Stomach (tissue), 9 donors: ENCODE data around the gene AFF4. TPM values are rescaled to one million over a fixed set of nuclear protein-coding genes. Genes with fewer than 3 reads are reported as not detected.

Source experiments
- DNase-seq, 2 donors: peaks; one replicate each; pipeline versions ENCODE4 v3.0.0 to v3.0.0-alpha.2; 2013 to 2019
- H3K27ac ChIP-seq, 5 donors: fragments of 200-600 bp in 4 of 5; sonication (generic) in 4 of 5; one replicate each; pipeline ENCODE4 v1.5.1; 2013 to 2019; ENCODE audit warnings: mild to moderate bottlenecking in 1 of 5, moderate library complexity in 1 of 5
- H3K27me3 ChIP-seq, 3 donors: fragments of 200-600 bp; sonication (generic); one replicate each; pipeline ENCODE4 v1.5.1; 2017 to 2019; ENCODE audit warnings: mixed run types in 1 of 3
- H3K36me3 ChIP-seq, 4 donors: fragments of 200-600 bp; sonication (generic); 1 replicate in 3 of 4; 2 replicates in 1 of 4; pipeline ENCODE4 v1.5.1; 2016 to 2019
- H3K4me1 ChIP-seq, 4 donors: fragments of 200-600 bp; sonication (generic); one replicate each; pipeline ENCODE4 v1.5.1; 2016 to 2019
- H3K4me3 ChIP-seq, 4 donors: fragments of 200-600 bp; sonication (generic) in 3 of 4; one replicate each; pipeline ENCODE4 v1.5.1; 2016 to 2019; ENCODE audit warnings: mild to moderate bottlenecking in 1 of 4
- H3K9me3 ChIP-seq, 4 donors: fragments of 200-600 bp; sonication (generic); one replicate each; pipeline ENCODE4 v1.5.1; 2016 to 2019
- EP300 ChIP-seq: sonication (generic); formaldehyde crosslinking; IDR thresholded peaks from one replicate; pipeline ENCODE4 v1.6.1; 2017; ENCODE audit warnings: antibody characterized with exemption
- POLR2A ChIP-seq, 4 donors: fragments of 450-650 bp; IDR thresholded peaks; one replicate each; pipeline ENCODE4 v1.6.1; 2016; ENCODE audit warnings: antibody characterized with exemption in 4 of 4, control low read depth in 2 of 4, mild to moderate bottlenecking in 1 of 4, moderate library complexity in 1 of 4
- POLR2AphosphoS5 ChIP-seq, 3 donors: sonication (generic); formaldehyde crosslinking; IDR thresholded peaks; one replicate each; pipeline ENCODE4 v1.6.1; 2016; ENCODE audit warnings: antibody characterized with exemption in 3 of 3
- WGBS, 5 donors: extraction: QIAGEN DNeasy Blood & Tissue Kit in 3 of 5; methylation state at CpG; one replicate each; pipeline versions ENCODE4 v1.1.5 to v1.1.7; 2013 to 2018; 5-methylcytosine and 5-hydroxymethylcytosine counted together
- intact Hi-C: fragments of 100-400 bp; cut with DNase I; formaldehyde crosslinking; loops from one replicate; pipeline ENCODE4 v1.15.1; 2023; ENCODE audit warnings: low total_unique reads
- polyA plus RNA-seq, 3 donors: library from polyadenylated mRNA; stranded (reverse); fragments of 200-250 nt; gene quantifications; one replicate each; pipeline ENCODE4 v1.2.3, GENCODE V29; 2013
- total RNA-seq, 5 donors: library from RNA; depleted of rRNA; stranded (reverse); fragments of >200 nt; gene quantifications; one replicate each; pipeline versions ENCODE4 v1.1.0 to v1.2.3, GENCODE V29; 2014 to 2016
- TF ChIP-seq, protein P1 (sequence below), 7 experiments: fragments of 450-650 bp in 4 of 7; fragments of 200-600 bp in 3 of 7; sonication (generic) in 3 of 7; IDR thresholded peaks; one replicate each; pipeline ENCODE4 v1.5.1; 2016 to 2019; ENCODE audit warnings: antibody characterized with exemption in 7 of 7, control low read depth in 2 of 7, mild to moderate bottlenecking in 1 of 7
- donor health status: healthy with polysubstance abuse.
- donor health status: Bipolar disorder and iron deficiency.
- donor health status: healthy.

The AFF4 gene
- total and polyA plus RNA-seq, 8 donors = 7.0 to 133 (median 50.9) TPM

DNA sequence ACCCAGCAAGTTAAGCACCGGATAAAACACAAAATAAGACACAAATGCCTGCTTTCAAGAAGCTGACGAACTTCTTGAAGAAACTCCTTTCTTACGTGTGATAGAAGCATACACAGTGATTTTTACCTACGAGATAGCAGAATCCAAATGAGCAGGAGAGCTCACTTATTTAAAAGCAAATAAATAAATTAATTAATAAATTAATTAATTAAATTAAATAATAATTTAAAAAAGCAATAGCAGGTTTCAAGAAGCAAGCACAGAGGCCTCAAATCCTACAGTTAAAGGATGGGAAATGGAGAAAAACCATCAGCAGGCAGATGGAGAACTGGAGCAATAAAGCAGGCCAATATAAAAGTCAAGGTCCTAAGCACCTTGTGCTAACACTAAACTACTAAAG is 72.6 kb downstream of the AFF4 start:
- TF ChIP-seq POLR2AphosphoS5 (IDR thresholded peaks at IDR 0.05) (no peak), EP300 (no peak), POLR2A (IDR thresholded peaks at IDR 0.05) (no peak)
- TF ChIP-seq, protein P1, sequence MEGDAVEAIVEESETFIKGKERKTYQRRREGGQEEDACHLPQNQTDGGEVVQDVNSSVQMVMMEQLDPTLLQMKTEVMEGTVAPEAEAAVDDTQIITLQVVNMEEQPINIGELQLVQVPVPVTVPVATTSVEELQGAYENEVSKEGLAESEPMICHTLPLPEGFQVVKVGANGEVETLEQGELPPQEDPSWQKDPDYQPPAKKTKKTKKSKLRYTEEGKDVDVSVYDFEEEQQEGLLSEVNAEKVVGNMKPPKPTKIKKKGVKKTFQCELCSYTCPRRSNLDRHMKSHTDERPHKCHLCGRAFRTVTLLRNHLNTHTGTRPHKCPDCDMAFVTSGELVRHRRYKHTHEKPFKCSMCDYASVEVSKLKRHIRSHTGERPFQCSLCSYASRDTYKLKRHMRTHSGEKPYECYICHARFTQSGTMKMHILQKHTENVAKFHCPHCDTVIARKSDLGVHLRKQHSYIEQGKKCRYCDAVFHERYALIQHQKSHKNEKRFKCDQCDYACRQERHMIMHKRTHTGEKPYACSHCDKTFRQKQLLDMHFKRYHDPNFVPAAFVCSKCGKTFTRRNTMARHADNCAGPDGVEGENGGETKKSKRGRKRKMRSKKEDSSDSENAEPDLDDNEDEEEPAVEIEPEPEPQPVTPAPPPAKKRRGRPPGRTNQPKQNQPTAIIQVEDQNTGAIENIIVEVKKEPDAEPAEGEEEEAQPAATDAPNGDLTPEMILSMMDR (IDR thresholded peaks at IDR 0.05) = no peak
- no peaks in the 10 kb centered on the region for H3K4me1 ChIP-seq
- no peak overlapping the region for H3K4me3 ChIP-seq
- no peaks in the 10 kb centered on the region for H3K27me3 ChIP-seq
- intact Hi-C loops = no loop called here
- 91 to 97% (median 96%) methylated on average over 4 of the region's 4 CpGs for WGBS, 5 donors
- DNase-seq = no peak
- no peak overlapping the region for H3K27ac ChIP-seq
- no peaks in the 10 kb centered on the region for H3K9me3 ChIP-seq
- H3K36me3 ChIP-seq = peaks cover 79 to 100% (median 100%) of the 10 kb centered on the region in 4 donors

DNA sequence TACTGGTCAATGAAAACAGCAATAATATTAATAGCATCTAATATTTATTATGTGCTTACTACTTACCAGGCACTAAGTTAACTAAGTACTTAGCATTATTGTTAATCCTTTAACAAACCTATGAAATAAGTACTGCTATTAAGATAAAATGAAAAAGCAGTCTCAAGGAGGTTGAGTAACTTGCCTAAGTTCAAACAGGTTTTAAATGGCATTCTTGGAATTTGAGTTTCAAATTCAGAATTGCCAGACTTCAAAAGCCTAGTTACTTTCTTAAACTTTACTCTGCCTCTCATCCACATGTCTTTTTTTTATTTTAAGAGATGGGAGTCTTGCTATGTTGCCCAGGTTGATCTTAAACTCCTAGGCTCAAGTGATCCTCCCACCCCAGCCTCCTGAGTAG is 73.9 kb downstream of the AFF4 start:
- Histone ChIP-seq H3K4me3 (no peak overlapping the region), H3K36me3 (peaks cover 77 to 100% (median 100%) of the 10 kb centered on the region in 4 donors), H3K9me3 (no peaks in the 10 kb centered on the region), H3K27me3 (no peaks in the 10 kb centered on the region), H3K4me1 (no peaks in the 10 kb centered on the region), H3K27ac (no peak overlapping the region)
- no peak for TF ChIP-seq POLR2A (IDR thresholded peaks at IDR 0.05)
- no peak for TF ChIP-seq POLR2AphosphoS5 (IDR thresholded peaks at IDR 0.05)
- no peak for TF ChIP-seq EP300
- TF ChIP-seq, protein P1 (IDR thresholded peaks at IDR 0.05) = no peak
- intact Hi-C loops = no loop called here
- no peak for DNase-seq

DNA sequence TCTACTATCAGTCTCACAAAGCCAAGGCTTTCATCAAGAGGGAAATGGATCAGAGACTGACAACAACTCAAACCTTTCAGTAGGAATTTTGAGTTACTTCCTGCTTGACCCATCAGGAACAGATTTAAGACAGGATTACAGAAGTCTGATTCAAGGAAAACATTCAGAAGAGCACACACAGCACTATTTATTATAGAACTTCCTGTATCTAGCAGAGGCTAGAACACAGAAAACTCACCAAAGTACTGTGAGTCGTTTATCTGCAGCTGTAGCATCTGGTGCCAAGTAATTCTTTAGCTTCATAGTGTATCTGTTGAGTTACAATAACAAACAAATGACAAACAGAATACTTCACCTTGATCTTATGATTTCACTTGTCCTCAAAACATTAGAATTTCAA is 76.2 kb downstream of the AFF4 start:
- H3K4me3 ChIP-seq = no peak overlapping the region
- peaks cover 0 to 5% (median 0%) of the 10 kb centered on the region in 4 donors for H3K4me1 ChIP-seq
- H3K9me3 ChIP-seq = no peaks in the 10 kb centered on the region
- DNase-seq = no peak
- peaks cover 68 to 98% (median 94%) of the 10 kb centered on the region in 4 donors for H3K36me3 ChIP-seq
- intact Hi-C loops = no loop called here
- no peak overlapping the region for H3K27ac ChIP-seq
- WGBS, 5 donors = 26 to 46% (median 31%) methylated on average over 1 of the region's 1 CpG
- no peak for TF ChIP-seq POLR2A (IDR thresholded peaks at IDR 0.05)
- H3K27me3 ChIP-seq = no peaks in the 10 kb centered on the region

DNA sequence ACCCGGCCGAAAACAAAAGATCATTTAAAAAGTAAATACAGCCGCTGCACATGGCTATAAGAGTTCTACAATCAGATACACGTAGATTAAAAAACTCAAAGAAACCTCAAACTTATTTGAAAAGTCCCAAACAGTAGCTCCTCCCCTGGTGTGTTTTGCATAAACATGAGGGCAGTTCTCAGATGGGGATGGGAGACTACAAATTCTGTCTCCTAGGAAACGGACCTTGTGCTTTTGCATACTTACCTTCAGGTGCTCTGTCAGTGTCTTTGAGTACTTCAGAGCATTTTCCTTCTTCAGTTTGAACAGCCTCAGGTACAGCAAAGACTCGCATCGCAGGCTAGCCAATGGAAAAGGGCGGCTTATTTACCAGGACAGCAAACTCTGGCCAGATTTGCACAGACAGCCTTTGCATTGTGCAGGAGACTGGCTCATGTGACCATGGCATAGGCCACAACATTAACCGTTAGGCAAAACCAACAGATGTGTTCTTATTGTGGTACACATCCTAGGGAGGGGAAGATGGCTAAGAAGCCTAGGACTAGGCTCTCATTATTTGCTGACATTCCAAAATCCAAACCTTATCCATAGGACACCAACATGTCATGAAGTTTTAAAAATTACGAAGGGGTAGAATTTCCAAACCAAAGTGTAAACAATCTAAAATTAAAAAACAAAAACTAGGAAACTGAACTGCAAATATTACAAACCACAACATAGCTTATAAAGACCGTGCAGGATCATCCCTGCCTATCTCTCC is 77.2 kb downstream of the AFF4 start:
- Histone ChIP-seq H3K27me3 (no peaks in the 10 kb centered on the region), H3K27ac (no peak overlapping the region), H3K36me3 (peaks cover 64 to 98% (median 94%) of the 10 kb centered on the region in 4 donors), H3K4me1 (peaks cover 0 to 5% (median 0%) of the 10 kb centered on the region in 4 donors), H3K9me3 (no peaks in the 10 kb centered on the region), H3K4me3 (no peak overlapping the region)
- TF ChIP-seq POLR2A (IDR thresholded peaks at IDR 0.05) (no peak), EP300 (no peak), POLR2AphosphoS5 (IDR thresholded peaks at IDR 0.05) (no peak)
- TF ChIP-seq, protein P1 (IDR thresholded peaks at IDR 0.05) = no peak
- DNase-seq = no peak
- intact Hi-C loops = no loop called here
- 83 to 89% (median 87%) methylated on average over 11 of the region's 11 CpGs for WGBS, 5 donors

DNA sequence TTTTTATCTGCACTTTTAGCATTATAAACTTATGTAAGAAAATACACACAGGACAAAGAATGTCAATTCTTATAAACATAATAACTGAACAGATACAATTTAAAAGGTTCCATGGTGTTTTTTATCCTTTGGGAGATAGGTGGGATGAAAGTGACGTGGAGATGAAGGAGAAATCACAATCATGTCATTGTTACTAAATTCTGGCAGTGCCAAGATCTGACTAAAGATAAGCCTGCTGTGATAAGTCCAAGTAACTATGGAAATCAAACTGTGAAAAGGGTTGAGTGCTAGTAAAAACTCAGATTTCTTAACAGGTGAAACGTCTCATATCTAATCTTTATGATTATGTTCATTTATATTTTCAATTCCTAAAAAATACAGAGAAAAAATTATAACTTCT is 78.9 kb downstream of the AFF4 start:
- Histone ChIP-seq H3K4me3 (no peak overlapping the region), H3K9me3 (no peaks in the 10 kb centered on the region), H3K36me3 (peaks cover 63 to 99% (median 94%) of the 10 kb centered on the region in 4 donors), H3K27me3 (no peaks in the 10 kb centered on the region), H3K27ac (no peak overlapping the region), H3K4me1 (peaks cover 0 to 5% (median 0%) of the 10 kb centered on the region in 4 donors)
- WGBS, 5 donors = 40 to 59% (median 50%) methylated on average over 2 of the region's 2 CpGs
- DNase-seq = no peak
- intact Hi-C loops = no loop called here
- TF ChIP-seq POLR2A (IDR thresholded peaks at IDR 0.05) (no peak), POLR2AphosphoS5 (IDR thresholded peaks at IDR 0.05) (no peak), EP300 (no peak)
- TF ChIP-seq, protein P1 (IDR thresholded peaks at IDR 0.05) = no peak
